Parathyroid adenoma (tissue), 2 donors: ENCODE results near the gene DCLRE1B.
A peak's percentile ranks its signal among the peaks of the same experiment; 100 is the strongest.

ENCODE experiments used
- H2AFZ ChIP-seq: fragments of 300-600 bp; sonication (generic); one replicate; pipeline ENCODE4 v1.7.0; 2017; ENCODE audit warnings: antibody characterized with exemption, mild to moderate bottlenecking
- H3K27ac ChIP-seq: fragments of 300-600 bp; sonication (generic); one replicate; pipeline ENCODE4 v1.7.0; 2017
- H3K27me3 ChIP-seq: fragments of 300-600 bp; sonication (generic); one replicate; pipeline ENCODE4 v1.7.0; 2017; ENCODE audit warnings: low read length; ENCODE audit not compliant: control insufficient read depth, insufficient read depth
- H3K36me3 ChIP-seq: fragments of 300-600 bp; sonication (generic); one replicate; pipeline ENCODE4 v1.7.0; 2017; ENCODE audit warnings: low read length; ENCODE audit not compliant: control insufficient read depth, insufficient read depth
- H3K4me1 ChIP-seq: fragments of 300-600 bp; sonication (generic); one replicate; pipeline ENCODE4 v1.7.0; 2017; ENCODE audit warnings: control low read depth
- H3K4me2 ChIP-seq: fragments of 300-600 bp; sonication (generic); one replicate; pipeline ENCODE4 v1.7.0; 2017; ENCODE audit warnings: low read length
- H3K4me3 ChIP-seq: fragments of 300-600 bp; sonication (generic); one replicate; pipeline ENCODE4 v1.7.0; 2017; ENCODE audit warnings: low read depth, low read length
- H3K79me2 ChIP-seq: fragments of 300-600 bp; sonication (generic); one replicate; pipeline ENCODE4 v1.7.0; 2017; ENCODE audit warnings: control low read depth
- H3K9ac ChIP-seq: fragments of 300-600 bp; sonication (generic); one replicate; pipeline ENCODE4 v1.7.0; 2017; ENCODE audit warnings: mild to moderate bottlenecking
- H3K9me3 ChIP-seq: fragments of 300-600 bp; sonication (generic); one replicate; pipeline ENCODE4 v1.7.0; 2017; ENCODE audit warnings: low read length; ENCODE audit not compliant: control insufficient read depth
- CTCF ChIP-seq: fragments of 300-600 bp; sonication (generic); IDR thresholded peaks from one replicate; pipeline ENCODE4 v1.7.0; 2017; ENCODE audit warnings: antibody characterized with exemption, mild to moderate bottlenecking
- donor health status: primary hyperparathyroidism.

The DCLRE1B gene

GRCh38 chr1:113904674-113905434 is at the start of gene DCLRE1B, which contains the start of gene AP4B1:
DCLRE1B (plus strand) TSS chr1:113905326; CDS start chr1:113905587, 261 bp downstream.
AP4B1 (minus strand) TSS chr1:113904799; CDS start chr1:113904717, 82 bp downstream.
- H2AFZ ChIP-seq = peak within 1 kb of the TSS; percentile 89
- peak within 1 kb of the TSS; percentile 87 for H3K4me2 ChIP-seq
- no peaks in the 10 kb centered on the region for H3K36me3 ChIP-seq
- peak; percentile 73 for TF ChIP-seq CTCF
- no peaks in the 10 kb centered on the region for H3K4me1 ChIP-seq
- peak within 1 kb of the TSS; percentile 78 for H3K27ac ChIP-seq
- H3K9me3 ChIP-seq = no peaks in the 10 kb centered on the region
- no peaks in the 10 kb centered on the region for H3K79me2 ChIP-seq
- H3K9ac ChIP-seq = no peak within 1 kb of the TSS
- peak within 1 kb of the TSS; percentile 76 for H3K4me3 ChIP-seq
- H3K27me3 ChIP-seq = no peaks in the 10 kb centered on the region

- Histone ChIP-seq H3K36me3 (no peaks in the 10 kb centered on the region), H3K79me2 (no peaks in the 10 kb centered on the region), H3K27me3 (no peaks in the 10 kb centered on the region), H2AFZ (no peak overlapping the region), H3K4me1 (no peaks in the 10 kb centered on the region), H3K4me3 (no peak overlapping the region), H3K9ac (no peak overlapping the region), H3K9me3 (no peaks in the 10 kb centered on the region), H3K4me2 (no peak overlapping the region), H3K27ac (no peak overlapping the region)
- no peak for TF ChIP-seq CTCF
These were observed 49.3 kb upstream of the DCLRE1B start for GRCh38 chr1:113855630-113856400.

GRCh38 chr1:113856401-113856790 is 48.7 kb upstream of the DCLRE1B start:
- Histone ChIP-seq H3K79me2 (no peaks in the 10 kb centered on the region), H3K4me3 (no peak overlapping the region), H3K9ac (no peak overlapping the region), H3K9me3 (no peaks in the 10 kb centered on the region), H3K4me2 (no peak overlapping the region), H2AFZ (no peak overlapping the region), H3K27ac (no peak overlapping the region), H3K27me3 (no peaks in the 10 kb centered on the region), H3K36me3 (no peaks in the 10 kb centered on the region), H3K4me1 (no peaks in the 10 kb centered on the region)
- TF ChIP-seq CTCF = no peak

- no peaks in the 10 kb centered on the region for H3K79me2 ChIP-seq
- no peak overlapping the region for H3K4me2 ChIP-seq
- TF ChIP-seq CTCF = no peak
- H3K9ac ChIP-seq = no peak overlapping the region
- no peaks in the 10 kb centered on the region for H3K27me3 ChIP-seq
- H2AFZ ChIP-seq = no peak overlapping the region
- no peaks in the 10 kb centered on the region for H3K36me3 ChIP-seq
- no peak overlapping the region for H3K4me3 ChIP-seq
- no peak overlapping the region for H3K27ac ChIP-seq
- H3K9me3 ChIP-seq = no peaks in the 10 kb centered on the region
- no peaks in the 10 kb centered on the region for H3K4me1 ChIP-seq
These were observed 47.4 kb upstream of the DCLRE1B start for GRCh38 chr1:113857776-113858175.
